CD4-positive, alpha-beta T cell treated with Interleukin-2 at 100 ng/mL for 4 hours (primary cell): ENCODE results near the gene GRM7.
"Not testable (repeated sequence)": the region's sequence is repeated elsewhere in the genome, so short reads cannot be mapped to it uniquely, and the experiment has no call there.

Experiments
- DNase-seq: peaks from one replicate; pipeline ENCODE4 v3.0.0-alpha.2; 2020; ENCODE audit warnings: low spot score

GRM7 gene

GRCh38 chr3:6860954-6861624 is at the start of gene GRM7:
Gene GRM7, plus strand, starts transcription at chr3:6861115.
- DNase-seq = no peak

- DNase-seq = no peak
Observed at GRCh38 chr3:6821411-6821810, 39.5 kb upstream of the GRM7 start.

- no peak for DNase-seq
Observed at GRCh38 chr3:6825524-6825923, 35.4 kb upstream of the GRM7 start.

GRCh38 chr3:6827453-6827852 is 33.5 kb upstream of the GRM7 start:
- no peak for DNase-seq

GRCh38 chr3:6844723-6845122 is 16.2 kb upstream of the GRM7 start:
- no peak for DNase-seq

- no peak for DNase-seq
Observed at GRCh38 chr3:6854184-6854583, 6.7 kb upstream of the GRM7 start.

GRCh38 chr3:6857510-6857909 is 3.4 kb upstream of the GRM7 start:
- no peak for DNase-seq

GRCh38 chr3:6860149-6860953 is 564 bp upstream of the GRM7 start:
- no peak for DNase-seq

- no peak for DNase-seq
Observed at GRCh38 chr3:6861625-6862000, 698 bp downstream of the GRM7 start.

GRCh38 chr3:6862041-6862879 is 1.3 kb downstream of the GRM7 start:
- DNase-seq = no peak

GRCh38 chr3:6862880-6863195 is 1.9 kb downstream of the GRM7 start:
- DNase-seq = no peak

- no peak for DNase-seq
Observed at GRCh38 chr3:6867269-6867668, 6.4 kb downstream of the GRM7 start.

GRCh38 chr3:6878731-6879130 is 17.8 kb downstream of the GRM7 start:
- DNase-seq = no peak

- no peak for DNase-seq
Observed at GRCh38 chr3:6912240-6912639, 51.3 kb downstream of the GRM7 start.

- no peak for DNase-seq
Observed at GRCh38 chr3:6915898-6916297, 55.0 kb downstream of the GRM7 start.

GRCh38 chr3:6921066-6921465 is 60.2 kb downstream of the GRM7 start:
- DNase-seq = no peak

- DNase-seq = no peak
Observed at GRCh38 chr3:6921876-6922275, 61.0 kb downstream of the GRM7 start.

GRCh38 chr3:6928064-6928463 is 67.1 kb downstream of the GRM7 start:
- no peak for DNase-seq

GRCh38 chr3:6929918-6930317 is 69.0 kb downstream of the GRM7 start:
- no peak for DNase-seq

GRCh38 chr3:6935418-6935817 is 74.5 kb downstream of the GRM7 start:
- DNase-seq = not testable (repeated sequence)

GRCh38 chr3:6935970-6936369 is 75.1 kb downstream of the GRM7 start:
- DNase-seq = no peak

- no peak for DNase-seq
Observed at GRCh38 chr3:6962801-6963200, 101.9 kb downstream of the GRM7 start.

GRCh38 chr3:6965881-6966280 is 105.0 kb downstream of the GRM7 start:
- DNase-seq = no peak
